Smooth muscle cell (in vitro differentiated cells): Measurements from ENCODE around the gene SFXN2. TPM values are rescaled to one million over a fixed set of nuclear protein-coding genes. Genes with fewer than 3 reads are reported as not detected.
A peak's percentile ranks its signal among the peaks of the same experiment; 100 is the strongest.
"Not testable (repeated sequence)": the region's sequence is repeated elsewhere in the genome, so short reads cannot be mapped to it uniquely, and the experiment has no call there.

Experiments used
- DNase-seq: peaks from one replicate; lab custom pipeline; 2025; ENCODE audit not compliant: unreplicated experiment; lab: John Stamatoyannopoulos, UW
- H2AFZ ChIP-seq: fragments of 200-600 bp; sonication (generic); 2 replicates; pipeline ENCODE4 v1.6.0; 2016; ENCODE audit warnings: antibody characterized with exemption, low read depth, mild to moderate bottlenecking
- H3F3A ChIP-seq: fragments of 200-600 bp; sonication (generic); 2 replicates; pipeline ENCODE4 v1.6.0; 2017; ENCODE audit warnings: antibody characterized with exemption, low read depth
- H3K27ac ChIP-seq: fragments of 200-600 bp; sonication (generic); 2 replicates; pipeline ENCODE4 v1.5.1; 2016; ENCODE audit warnings: low read depth, mild to moderate bottlenecking
- H3K27me3 ChIP-seq: fragments of 200-600 bp; sonication (generic); 2 replicates; pipeline ENCODE4 v1.6.1; 2016; ENCODE audit warnings: low read depth, mild to moderate bottlenecking
- H3K36me3 ChIP-seq: fragments of 200-600 bp; sonication (generic); 2 replicates; pipeline ENCODE4 v1.5.1; 2016; ENCODE audit warnings: low read depth
- H3K4me1 ChIP-seq: fragments of 200-600 bp; sonication (generic); 2 replicates; pipeline ENCODE4 v1.5.1; 2016; ENCODE audit warnings: low read depth
- H3K4me2 ChIP-seq: fragments of 200-600 bp; sonication (generic); 2 replicates; pipeline ENCODE4 v1.6.0; 2016; ENCODE audit warnings: mild to moderate bottlenecking
- H3K4me3 ChIP-seq: fragments of 200-600 bp; sonication (generic); 2 replicates; pipeline ENCODE4 v1.5.1; 2016; ENCODE audit warnings: mild to moderate bottlenecking
- H3K79me2 ChIP-seq: fragments of 200-600 bp; sonication (generic); 2 replicates; pipeline ENCODE4 v1.6.0; 2016; ENCODE audit warnings: low read depth, mild to moderate bottlenecking
- H3K9ac ChIP-seq: fragments of 200-600 bp; sonication (generic); 2 replicates; pipeline ENCODE4 v1.6.0; 2016; ENCODE audit warnings: low read depth
- H3K9me3 ChIP-seq: fragments of 200-600 bp; sonication (generic); replicated peaks from 2 replicates; pipeline ENCODE4 v1.5.1; 2016; ENCODE audit warnings: low read depth
- H4K20me1 ChIP-seq: fragments of 200-600 bp; sonication (generic); 2 replicates; pipeline ENCODE4 v1.6.0; 2016; ENCODE audit warnings: low read depth
- WGBS: methylation state at CpG from one replicate; pipeline ENCODE4 v1.1.7; 2016; ENCODE audit warnings: low lambda C conversion rate; 5-methylcytosine and 5-hydroxymethylcytosine counted together
- polyA plus RNA-seq: library from polyadenylated mRNA; unstranded; fragments of >200 nt; fragmentation: Nextera tagmentation; extraction: Ambion mirVana; gene quantifications from 2 replicates; pipeline ENCODE4 v1.2.1, GENCODE V29; 2016
- total RNA-seq: library from RNA; depleted of rRNA; stranded (reverse); fragments of >200 nt; gene quantifications from 2 replicates; pipeline ENCODE4 v1.2.3, GENCODE V29; 2014
- TF ChIP-seq, protein P1 (sequence below): fragments of 200-600 bp; sonication (generic); IDR thresholded peaks from 2 replicates; pipeline ENCODE4 v1.5.1; 2017; ENCODE audit warnings: borderline replicate concordance, mild to moderate bottlenecking, antibody characterized with exemption; ENCODE audit not compliant: insufficient read depth, poor library complexity, severe bottlenecking

The SFXN2 gene
- total and polyA plus RNA-seq, 2 experiments from 2014 or later: 2.0 to 2.9 TPM

DNA sequence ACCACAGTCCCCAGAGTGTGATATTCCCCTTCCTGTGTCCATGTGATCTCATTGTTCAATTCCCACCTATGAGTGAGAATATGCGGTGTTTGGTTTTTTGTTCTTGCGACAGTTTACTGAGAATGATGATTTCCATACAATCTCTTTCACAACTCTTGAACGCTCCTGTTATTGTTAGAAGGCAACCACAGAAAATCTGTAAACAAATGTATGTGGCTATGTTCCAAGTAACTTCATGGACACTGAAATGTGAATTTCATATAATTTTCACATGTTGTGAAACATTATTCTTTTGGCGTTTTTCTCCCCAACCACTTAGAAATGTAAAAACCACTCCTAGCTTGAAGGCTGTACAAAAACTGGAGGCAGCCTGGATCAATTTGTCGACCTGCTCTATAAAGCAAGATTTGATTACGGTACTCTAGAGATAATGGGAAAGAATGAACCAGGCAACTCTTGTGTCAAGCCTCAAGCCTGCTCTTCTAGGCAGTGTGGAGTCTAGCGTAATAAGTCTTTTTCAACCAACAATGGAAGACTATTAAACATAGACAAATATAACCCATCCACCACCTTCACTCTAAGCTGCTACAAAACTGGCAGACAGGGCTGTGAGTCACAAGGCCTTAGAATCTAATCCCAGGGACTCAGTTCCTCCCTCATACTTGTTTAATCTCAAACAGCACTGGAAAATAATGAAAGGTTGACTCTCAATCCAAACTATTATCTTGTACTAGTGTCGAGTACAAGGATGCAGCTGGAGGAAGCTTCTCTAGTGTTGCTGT lies 23.0 kb upstream of the SFXN2 start:
- H2AFZ ChIP-seq: no peak overlapping the region
- DNase-seq: no peak
- H3K4me3 ChIP-seq: no peak overlapping the region
- no peaks in the 10 kb centered on the region for H4K20me1 ChIP-seq
- H3K27ac ChIP-seq: peak overlapping the region; percentile 55
- H3K9me3 ChIP-seq: no peaks in the 10 kb centered on the region
- H3K9ac ChIP-seq: no peak overlapping the region
- no peaks in the 10 kb centered on the region for H3K27me3 ChIP-seq
- H3K79me2 ChIP-seq: no peaks in the 10 kb centered on the region
- H3F3A ChIP-seq: peaks cover 5% of the 10 kb centered on the region
- H3K4me2 ChIP-seq: no peak overlapping the region
- H3K36me3 ChIP-seq: no peaks in the 10 kb centered on the region
- TF ChIP-seq, protein P1, sequence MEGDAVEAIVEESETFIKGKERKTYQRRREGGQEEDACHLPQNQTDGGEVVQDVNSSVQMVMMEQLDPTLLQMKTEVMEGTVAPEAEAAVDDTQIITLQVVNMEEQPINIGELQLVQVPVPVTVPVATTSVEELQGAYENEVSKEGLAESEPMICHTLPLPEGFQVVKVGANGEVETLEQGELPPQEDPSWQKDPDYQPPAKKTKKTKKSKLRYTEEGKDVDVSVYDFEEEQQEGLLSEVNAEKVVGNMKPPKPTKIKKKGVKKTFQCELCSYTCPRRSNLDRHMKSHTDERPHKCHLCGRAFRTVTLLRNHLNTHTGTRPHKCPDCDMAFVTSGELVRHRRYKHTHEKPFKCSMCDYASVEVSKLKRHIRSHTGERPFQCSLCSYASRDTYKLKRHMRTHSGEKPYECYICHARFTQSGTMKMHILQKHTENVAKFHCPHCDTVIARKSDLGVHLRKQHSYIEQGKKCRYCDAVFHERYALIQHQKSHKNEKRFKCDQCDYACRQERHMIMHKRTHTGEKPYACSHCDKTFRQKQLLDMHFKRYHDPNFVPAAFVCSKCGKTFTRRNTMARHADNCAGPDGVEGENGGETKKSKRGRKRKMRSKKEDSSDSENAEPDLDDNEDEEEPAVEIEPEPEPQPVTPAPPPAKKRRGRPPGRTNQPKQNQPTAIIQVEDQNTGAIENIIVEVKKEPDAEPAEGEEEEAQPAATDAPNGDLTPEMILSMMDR: no peak
- WGBS: 62% methylated on average over 8 of the region's 8 CpGs
- no peaks in the 10 kb centered on the region for H3K4me1 ChIP-seq

DNA sequence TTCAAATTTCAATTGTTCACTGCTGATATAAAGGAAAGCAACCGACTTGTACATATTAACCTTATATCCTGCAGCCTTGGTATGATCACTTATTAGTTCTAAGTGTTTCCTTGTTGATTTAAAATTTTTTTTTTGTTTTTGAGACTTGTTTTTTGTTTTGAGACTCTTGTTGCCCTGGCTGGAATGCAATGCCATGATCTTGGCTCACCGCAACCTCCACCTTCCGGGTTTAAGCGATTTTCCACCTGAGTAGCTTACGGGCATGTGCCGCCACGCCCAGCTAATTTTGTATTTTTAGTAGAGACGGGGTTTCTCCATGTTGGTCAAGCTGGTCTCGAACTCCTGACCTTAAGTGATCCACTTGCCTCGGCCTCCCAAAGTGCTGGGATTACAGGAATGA lies 19.0 kb upstream of the SFXN2 start:
- H3K79me2 ChIP-seq, H3K4me1 ChIP-seq, DNase-seq, H3K4me3 ChIP-seq, H2AFZ ChIP-seq, H3F3A ChIP-seq, H3K27ac ChIP-seq, H3K36me3 ChIP-seq, H4K20me1 ChIP-seq, H3K9ac ChIP-seq, H3K4me2 ChIP-seq, H3K27me3 ChIP-seq, H3K9me3 ChIP-seq: not testable (repeated sequence)
- 97% methylated on average over 10 of the region's 10 CpGs for WGBS

DNA sequence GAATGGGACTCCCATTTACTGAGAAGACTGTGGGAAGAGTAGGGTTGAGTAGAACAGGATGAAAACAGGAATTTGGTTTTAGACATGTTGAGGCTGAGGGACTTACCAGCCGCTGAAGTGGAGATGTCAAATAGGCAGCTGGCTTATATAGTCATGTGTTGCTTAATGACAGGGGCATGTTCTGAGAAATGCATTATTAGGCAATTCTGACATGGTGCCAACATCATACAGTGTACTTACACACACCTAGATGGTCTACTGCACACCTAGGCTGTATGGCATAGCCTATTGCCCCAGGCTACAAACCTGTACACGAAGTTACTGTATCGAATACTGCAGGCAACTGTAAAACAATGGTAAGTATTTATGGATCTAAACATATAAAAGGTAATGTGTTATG lies 17.7 kb upstream of the SFXN2 start:
- Histone ChIP-seq H3K27me3 (no peaks in the 10 kb centered on the region), H3F3A (peaks cover 5% of the 10 kb centered on the region), H3K9ac (no peak overlapping the region), H3K4me3 (no peak overlapping the region), H4K20me1 (no peaks in the 10 kb centered on the region), H3K36me3 (peaks cover 4% of the 10 kb centered on the region), H3K4me1 (no peaks in the 10 kb centered on the region), H3K79me2 (peaks cover 3% of the 10 kb centered on the region), H3K9me3 (no peaks in the 10 kb centered on the region), H3K4me2 (no peak overlapping the region), H2AFZ (no peak overlapping the region), H3K27ac (no peak overlapping the region)
- WGBS: 97% methylated on average over 3 of the region's 3 CpGs
- no peak for DNase-seq
- TF ChIP-seq, protein P1: no peak

DNA sequence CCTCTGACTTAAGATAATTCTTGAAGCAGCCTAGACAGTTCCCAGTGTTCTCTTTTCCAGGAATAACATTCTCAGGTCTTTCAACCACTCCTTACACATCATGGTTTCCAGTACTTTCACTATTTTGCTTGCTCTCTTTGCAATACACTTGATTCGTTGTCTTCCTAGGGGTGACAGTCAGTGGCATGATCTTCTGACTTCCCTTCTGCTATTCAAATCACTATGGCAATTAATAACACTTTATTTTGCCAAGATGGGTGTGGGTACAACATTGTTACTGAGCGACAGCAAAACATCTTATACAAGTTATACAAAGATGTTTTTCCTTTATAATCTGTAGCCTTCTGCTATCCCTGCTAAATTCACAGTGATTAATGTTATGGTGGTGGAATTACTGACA lies 15.5 kb upstream of the SFXN2 start:
- Histone ChIP-seq H3K4me2 (no peak overlapping the region), H4K20me1 (peaks cover 12% of the 10 kb centered on the region), H3K79me2 (peaks cover 3% of the 10 kb centered on the region), H3K4me1 (peaks cover 5% of the 10 kb centered on the region), H3F3A (no peaks in the 10 kb centered on the region), H3K27ac (no peak overlapping the region), H3K4me3 (no peak overlapping the region), H3K9me3 (no peaks in the 10 kb centered on the region), H2AFZ (no peak overlapping the region), H3K36me3 (peaks cover 4% of the 10 kb centered on the region), H3K27me3 (no peaks in the 10 kb centered on the region), H3K9ac (no peak overlapping the region)
- no peak for DNase-seq
- 98% methylated on average over 2 of the region's 2 CpGs for WGBS
- TF ChIP-seq, protein P1: no peak
